Measurements from ENCODE around the gene ZGPAT. TPM values are rescaled to one million over a fixed set of nuclear protein-coding genes. Genes with fewer than 3 reads are reported as not detected.

ZGPAT gene
- total and polyA plus RNA-seq, 9 of the 15 experiments (the other 6 are each of a cell fraction or from before 2014, with no cell fraction given) = 0.14 to 26.6 (median 7.4) TPM

DNA sequence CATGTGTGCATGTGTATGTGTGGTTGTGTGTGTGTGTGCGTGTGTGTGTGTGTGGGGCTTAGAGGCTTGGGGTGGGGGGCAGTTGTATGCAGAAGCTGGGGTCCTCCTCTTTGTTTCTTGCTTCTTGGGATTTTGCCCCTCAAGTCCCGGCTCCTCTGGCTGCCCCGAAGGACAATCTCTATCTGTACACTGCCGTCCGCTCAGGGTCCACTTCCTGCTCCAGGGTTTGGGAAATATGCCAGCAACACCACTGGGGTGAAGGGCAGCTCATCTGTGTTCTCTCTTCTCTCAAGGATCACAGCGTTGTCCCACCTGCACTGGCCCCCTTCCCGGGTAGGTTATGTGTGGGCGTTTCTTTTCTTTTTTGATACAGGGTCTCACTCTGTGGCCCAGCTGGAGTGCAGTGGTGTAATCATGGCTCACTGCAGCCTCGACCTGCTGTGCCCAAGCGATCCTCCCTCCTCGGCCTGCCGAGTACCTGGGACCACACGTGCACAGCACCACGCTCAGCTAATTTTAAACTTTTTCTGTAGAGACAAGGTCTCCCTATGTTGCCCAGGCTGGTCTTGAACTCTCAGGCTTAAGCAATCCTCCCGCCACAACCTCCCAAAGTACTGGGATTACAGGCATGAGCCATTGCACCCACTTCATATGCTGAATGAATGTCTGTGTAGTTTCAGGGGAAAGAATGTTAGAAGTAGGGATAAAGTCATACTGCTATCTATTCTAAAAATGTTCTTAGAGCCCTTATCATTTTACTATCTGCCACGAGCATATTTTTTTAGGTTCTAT, 57.4 kb downstream of the ZGPAT start (continued):
- no peak for TF ChIP-seq E2F6 (IDR thresholded peaks at IDR 0.05; ENCODE audit: borderline replicate concordance in 1 of 2, extremely low read depth in 1 of 2, insufficient read depth in 1 of 2, insufficient read length in 1 of 2, low read depth in 1 of 2, low read length in 1 of 2, poor library complexity in 1 of 2, severe bottlenecking in 1 of 2)
- TF ChIP-seq KAT8 (IDR thresholded peaks at IDR 0.05; ENCODE audit: low read depth) = no peak
- no peak for TF ChIP-seq ELF2 (CRISPR knock-in tag; IDR thresholded peaks at IDR 0.05)
- TF ChIP-seq POLR3G (IDR thresholded peaks at IDR 0.05; ENCODE audit: extremely low read depth, insufficient read length, insufficient replicate concordance) = no peak
- no peak for TF ChIP-seq CBFA2T2 (conservative IDR thresholded peaks at IDR 0.05)
- TF ChIP-seq ZNF644 (tag; IDR thresholded peaks at IDR 0.05; ENCODE audit: low read depth) = no peak
- TF ChIP-seq, protein P1, sequence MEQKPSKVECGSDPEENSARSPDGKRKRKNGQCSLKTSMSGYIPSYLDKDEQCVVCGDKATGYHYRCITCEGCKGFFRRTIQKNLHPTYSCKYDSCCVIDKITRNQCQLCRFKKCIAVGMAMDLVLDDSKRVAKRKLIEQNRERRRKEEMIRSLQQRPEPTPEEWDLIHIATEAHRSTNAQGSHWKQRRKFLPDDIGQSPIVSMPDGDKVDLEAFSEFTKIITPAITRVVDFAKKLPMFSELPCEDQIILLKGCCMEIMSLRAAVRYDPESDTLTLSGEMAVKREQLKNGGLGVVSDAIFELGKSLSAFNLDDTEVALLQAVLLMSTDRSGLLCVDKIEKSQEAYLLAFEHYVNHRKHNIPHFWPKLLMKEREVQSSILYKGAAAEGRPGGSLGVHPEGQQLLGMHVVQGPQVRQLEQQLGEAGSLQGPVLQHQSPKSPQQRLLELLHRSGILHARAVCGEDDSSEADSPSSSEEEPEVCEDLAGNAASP (IDR thresholded peaks at IDR 0.05) = no peak
- TF ChIP-seq MTF1 (CRISPR knock-in tag; IDR thresholded peaks at IDR 0.05; ENCODE audit: borderline replicate concordance) = no peak
- TF ChIP-seq ZNF551 (CRISPR knock-in tag; IDR thresholded peaks at IDR 0.05) = no peak
